Measurements from ENCODE around the gene MRPL54.

GRCh38 chr19:3778899-3779723, 16.6 kb downstream of the MRPL54 start:
- no peak for TF ChIP-seq EHMT2 (IDR thresholded peaks at IDR 0.05; ENCODE audit: low read depth)
- TF ChIP-seq CTCF (IDR thresholded peaks at IDR 0.05): no peak
- TF ChIP-seq POLR2A (IDR thresholded peaks at IDR 0.05; ENCODE audit: low read length): no peak
- no peak for TF ChIP-seq MAX (IDR thresholded peaks at IDR 0.05)
- no peak for TF ChIP-seq HMGXB4 (CRISPR knock-in tag; IDR thresholded peaks at IDR 0.05; ENCODE audit: borderline replicate concordance)
- TF ChIP-seq REST (IDR thresholded peaks at IDR 0.05): no peak
- TF ChIP-seq ZC3H11A (IDR thresholded peaks at IDR 0.05): no peak
- TF ChIP-seq MAFK (IDR thresholded peaks at IDR 0.05; ENCODE audit: partially characterized antibody): no peak
- TF ChIP-seq EP300 (IDR thresholded peaks at IDR 0.05): no peak
- TF ChIP-seq NR3C1 (IDR thresholded peaks at IDR 0.05): no peak
- TF ChIP-seq HEYL (CRISPR knock-in tag; IDR thresholded peaks at IDR 0.05): no peak

Measured in A549 (cell line).